H1 (cell line): ENCODE measurements around the gene VWA1. TPM values are rescaled to one million over a fixed set of nuclear protein-coding genes. Genes with fewer than 3 reads are reported as not detected.

Experiments
- GTF2F1 ChIP-seq: IDR thresholded peaks from 2 replicates; pipeline ENCODE4 v1.6.1; 2012; ENCODE audit warnings: low read depth, low read length, improper control_type of control experiment, borderline replicate concordance
- JUND ChIP-seq: IDR thresholded peaks from 2 replicates; pipeline ENCODE4 v1.6.1; 2011; ENCODE audit warnings: mild to moderate bottlenecking, improper control_type of control experiment, low read length
- KDM5A ChIP-seq: fragments of 200-600 bp; IDR thresholded peaks from 2 replicates; pipeline ENCODE4 v1.7.1; 2012; ENCODE audit warnings: mild to moderate bottlenecking, low read length, inconsistent platforms, mixed read lengths
- SUZ12 ChIP-seq: fragments of 200-600 bp; sonication (generic); IDR thresholded peaks from 2 replicates; pipeline ENCODE4 v1.6.1; 2012; ENCODE audit warnings: mild to moderate bottlenecking, inconsistent platforms, low read length, moderate library complexity, mixed read lengths
- TAF1 ChIP-seq: IDR thresholded peaks from 2 replicates; pipeline ENCODE4 v1.6.1; 2011; ENCODE audit warnings: mild to moderate bottlenecking, low read depth, low read length
- polyA plus RNA-seq, 7 experiments: library from polyadenylated mRNA; depleted of rRNA in 3 of 7; stranded (reverse) in 5 of 7; unstranded in 2 of 7; fragments of >200 nt in 5 of 7; fragments of 200-250 nt in 2 of 7; gene quantifications; 1 replicate in 5 of 7; 2 replicates in 1 of 7; 4 replicates in 1 of 7; pipeline versions ENCODE4 v1.2.1 to v1.2.3, GENCODE V29; 2011 to 2013; ENCODE audit warnings: missing spikeins in 2 of 7, mixed read lengths in 2 of 7
- total RNA-seq: library from RNA; stranded (reverse); fragmentation: NEBNext Ultra II Directional; extraction: Animal tissue kit (Norgen Biotek cat#: 25700); gene quantifications from 2 replicates; pipeline ENCODE4 v1.2.1, GENCODE V29; 2021
- TF ChIP-seq, protein P1 (sequence below), 3 experiments: IDR thresholded peaks; 1 replicate in 2 of 3; 2 replicates in 1 of 3; pipeline versions ENCODE4 v1.5.1 to v1.6.1; 2011; ENCODE audit warnings: low read length in 3 of 3, mild to moderate bottlenecking in 3 of 3, inconsistent platforms in 2 of 3, low read depth in 1 of 3, moderate library complexity in 1 of 3; ENCODE audit not compliant: insufficient read depth in 1 of 3; ENCODE audit errors: control extremely low read depth in 1 of 3
- TF ChIP-seq, protein P2 (sequence below): IDR thresholded peaks from 2 replicates; pipeline ENCODE4 v1.6.1; 2011; ENCODE audit warnings: low read depth, mild to moderate bottlenecking, low read length; ENCODE audit not compliant: insufficient read depth

Gene VWA1
- total and polyA plus RNA-seq, 2 of the 8 experiments (the other 6 are each of a cell fraction or from before 2014, with no cell fraction given), result 16.0 to 36.6 TPM

DNA sequence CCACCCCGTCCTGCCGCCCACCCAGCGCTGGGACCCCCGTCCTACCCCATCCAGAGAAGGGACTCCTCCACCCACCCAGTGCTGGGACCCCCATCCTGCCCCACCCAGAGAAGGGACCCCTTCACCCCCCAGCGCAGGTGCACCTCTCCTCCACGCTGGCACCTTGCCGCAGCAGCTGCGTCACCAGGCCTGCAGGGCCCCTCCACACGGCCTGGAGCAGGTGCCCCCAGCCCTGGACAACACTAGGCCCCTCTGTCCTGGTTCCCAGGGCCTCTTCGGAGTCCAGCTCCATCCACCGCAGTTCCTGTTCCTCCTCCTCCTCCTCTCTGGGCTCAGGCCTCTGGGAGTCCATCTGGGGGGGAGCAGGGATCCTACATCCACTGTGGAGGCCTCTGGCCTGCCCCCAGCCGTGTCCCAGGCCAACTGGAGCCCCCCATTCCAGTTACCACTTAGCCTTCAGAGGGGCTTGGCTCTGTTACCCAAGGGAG is 14.8 kb upstream of the VWA1 start (continued):
- TF ChIP-seq, protein P1, sequence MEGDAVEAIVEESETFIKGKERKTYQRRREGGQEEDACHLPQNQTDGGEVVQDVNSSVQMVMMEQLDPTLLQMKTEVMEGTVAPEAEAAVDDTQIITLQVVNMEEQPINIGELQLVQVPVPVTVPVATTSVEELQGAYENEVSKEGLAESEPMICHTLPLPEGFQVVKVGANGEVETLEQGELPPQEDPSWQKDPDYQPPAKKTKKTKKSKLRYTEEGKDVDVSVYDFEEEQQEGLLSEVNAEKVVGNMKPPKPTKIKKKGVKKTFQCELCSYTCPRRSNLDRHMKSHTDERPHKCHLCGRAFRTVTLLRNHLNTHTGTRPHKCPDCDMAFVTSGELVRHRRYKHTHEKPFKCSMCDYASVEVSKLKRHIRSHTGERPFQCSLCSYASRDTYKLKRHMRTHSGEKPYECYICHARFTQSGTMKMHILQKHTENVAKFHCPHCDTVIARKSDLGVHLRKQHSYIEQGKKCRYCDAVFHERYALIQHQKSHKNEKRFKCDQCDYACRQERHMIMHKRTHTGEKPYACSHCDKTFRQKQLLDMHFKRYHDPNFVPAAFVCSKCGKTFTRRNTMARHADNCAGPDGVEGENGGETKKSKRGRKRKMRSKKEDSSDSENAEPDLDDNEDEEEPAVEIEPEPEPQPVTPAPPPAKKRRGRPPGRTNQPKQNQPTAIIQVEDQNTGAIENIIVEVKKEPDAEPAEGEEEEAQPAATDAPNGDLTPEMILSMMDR (IDR thresholded peaks at IDR 0.05; ENCODE audit: control extremely low read depth in 1 of 3, insufficient read depth in 1 of 3, low read depth in 1 of 3, low read length in 3 of 3), result no peak
- TF ChIP-seq TAF1, result no peak
- TF ChIP-seq, protein P2, sequence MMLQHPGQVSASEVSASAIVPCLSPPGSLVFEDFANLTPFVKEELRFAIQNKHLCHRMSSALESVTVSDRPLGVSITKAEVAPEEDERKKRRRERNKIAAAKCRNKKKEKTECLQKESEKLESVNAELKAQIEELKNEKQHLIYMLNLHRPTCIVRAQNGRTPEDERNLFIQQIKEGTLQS, result no peak
- no peak for TF ChIP-seq GTF2F1
- TF ChIP-seq KDM5A, result no peak
- no peak for TF ChIP-seq JUND
- no peak for TF ChIP-seq SUZ12
